ENCODE measurements around the gene KCTD20. TPM values are rescaled to one million over a fixed set of nuclear protein-coding genes. Genes with fewer than 3 reads are reported as not detected.

Gene KCTD20
- total RNA-seq, 6 experiments from 2014 or later: 53.0 to 81.7 (median 65.4) TPM

- Mint-ChIP-seq H3K27ac (no peak overlapping the region), H3K4me1 (ENCODE audit: low read depth) (peaks cover 42% of the 10 kb centered on the region), H3K27me3 (ENCODE audit: insufficient read depth) (no peaks in the 10 kb centered on the region)
Measured at GRCh38 chr6:36460916-36461315, 18.1 kb downstream of the KCTD20 start.

GRCh38 chr6:36461646-36462045 lies 18.8 kb downstream of the KCTD20 start:
- no peak overlapping the region for H3K27ac Mint-ChIP-seq
- no peak for TF ChIP-seq CTCF (IDR thresholded peaks at IDR 0.05)
- peaks cover 33% of the 10 kb centered on the region for H3K36me3 Mint-ChIP-seq (ENCODE audit: low read depth)
- H3K4me1 Mint-ChIP-seq (ENCODE audit: low read depth): peaks cover 42% of the 10 kb centered on the region
- no peak for DNase-seq
- no peaks in the 10 kb centered on the region for H3K27me3 Mint-ChIP-seq (ENCODE audit: insufficient read depth)
- no peak overlapping the region for H3K4me3 Mint-ChIP-seq
- no peaks in the 10 kb centered on the region for H3K9me3 Mint-ChIP-seq

More at GRCh38 chr6:36460916-36461315, 18.1 kb downstream of the KCTD20 start:
- H3K9me3 Mint-ChIP-seq: no peaks in the 10 kb centered on the region
- no peak overlapping the region for H3K4me3 Mint-ChIP-seq
- no peak for DNase-seq
- TF ChIP-seq CTCF (IDR thresholded peaks at IDR 0.05): no peak
- peaks cover 31% of the 10 kb centered on the region for H3K36me3 Mint-ChIP-seq (ENCODE audit: low read depth)

- H3K27ac Mint-ChIP-seq: peak overlapping the region; percentile 51; the same call in 1 of the 2 replicates
- peaks cover 42% of the 10 kb centered on the region for H3K4me1 Mint-ChIP-seq (ENCODE audit: low read depth)
- H3K36me3 Mint-ChIP-seq (ENCODE audit: low read depth): peaks cover 25% of the 10 kb centered on the region
- H3K4me3 Mint-ChIP-seq: no peak overlapping the region; the same call in 1 of the 2 replicates
- no peaks in the 10 kb centered on the region for H3K27me3 Mint-ChIP-seq (ENCODE audit: insufficient read depth)
- H3K9me3 Mint-ChIP-seq: no peaks in the 10 kb centered on the region
- no peak for TF ChIP-seq CTCF (IDR thresholded peaks at IDR 0.05)
- DNase-seq: peak; percentile 50
Measured at GRCh38 chr6:36463676-36464075, 20.9 kb downstream of the KCTD20 start.

GRCh38 chr6:36464233-36464632 lies 21.4 kb downstream of the KCTD20 start:
- H3K27ac Mint-ChIP-seq: peak overlapping the region; percentile 51
- no peak for DNase-seq
- H3K4me3 Mint-ChIP-seq: 0 out of 2 replicates have a peak overlapping the region, but pooled peaks have one; percentile 13
- H3K4me1 Mint-ChIP-seq (ENCODE audit: low read depth): peaks cover 46% of the 10 kb centered on the region
- no peak for TF ChIP-seq CTCF (IDR thresholded peaks at IDR 0.05)
- H3K27me3 Mint-ChIP-seq (ENCODE audit: insufficient read depth): no peaks in the 10 kb centered on the region
- peaks cover 28% of the 10 kb centered on the region for H3K36me3 Mint-ChIP-seq (ENCODE audit: low read depth)
- no peaks in the 10 kb centered on the region for H3K9me3 Mint-ChIP-seq

- Mint-ChIP-seq H3K27me3 (ENCODE audit: insufficient read depth) (no peaks in the 10 kb centered on the region), H3K36me3 (ENCODE audit: low read depth) (peaks cover 19% of the 10 kb centered on the region), H3K4me1 (ENCODE audit: low read depth) (peaks cover 36% of the 10 kb centered on the region), H3K4me3 (no peak overlapping the region), H3K27ac (no peak overlapping the region), H3K9me3 (no peaks in the 10 kb centered on the region)
- TF ChIP-seq CTCF (IDR thresholded peaks at IDR 0.05): no peak
- DNase-seq: no peak
Measured at GRCh38 chr6:36467625-36468024, 24.8 kb downstream of the KCTD20 start.

All from HFFc6 (cell line).